Measurements from ENCODE around the gene DPM1.

DPM1 gene

GRCh38 chr20:50913690-50914375, 44.5 kb downstream of the DPM1 start:
- H3K27ac ChIP-seq (ENCODE audit: low read length, poor library complexity, severe bottlenecking) = no peak overlapping the region
- H2BK15ac ChIP-seq (ENCODE audit: low read depth, poor library complexity, severe bottlenecking) = no peak overlapping the region
- H3K14ac ChIP-seq (ENCODE audit: low read length in 2 of 2) = no peak overlapping the region
- no peak overlapping the region for H4K8ac ChIP-seq (ENCODE audit: low read length)
- H3K9ac ChIP-seq (ENCODE audit: low read length) = no peak overlapping the region
- no peaks in the 10 kb centered on the region for H3K36me3 ChIP-seq (ENCODE audit: control insufficient read depth in 1 of 2, insufficient read depth in 2 of 2, low read depth in 1 of 2, low read length in 2 of 2)
- DNase-seq = peak; percentile 68
- no peak overlapping the region for H3K18ac ChIP-seq (ENCODE audit: low read depth in 1 of 2, low read length in 2 of 2)
- no peak overlapping the region for H2BK5ac ChIP-seq (ENCODE audit: low read depth, low read length, poor library complexity, severe bottlenecking)
- H4K91ac ChIP-seq (ENCODE audit: low read length) = no peak overlapping the region
- no peak overlapping the region for H3K4me2 ChIP-seq (ENCODE audit: low read length, poor library complexity, severe bottlenecking)
- H3K79me1 ChIP-seq (replicated peaks; ENCODE audit: low read length, poor library complexity, severe bottlenecking) = no peaks in the 10 kb centered on the region
- H3K9me3 ChIP-seq (ENCODE audit: control insufficient read depth, low read length) = no peaks in the 10 kb centered on the region
- no peaks in the 10 kb centered on the region for H3K27me3 ChIP-seq (ENCODE audit: control insufficient read depth in 1 of 2, insufficient read depth in 1 of 2, low read length in 2 of 2)
- H2BK12ac ChIP-seq (ENCODE audit: low read length in 2 of 2) = no peak overlapping the region
- peak overlapping the region in 1 of 2 experiments; percentile 9 for H3K4me3 ChIP-seq (ENCODE audit: insufficient read depth in 1 of 2, low read depth in 1 of 2, low read length in 2 of 2)
- no peak overlapping the region for H2BK120ac ChIP-seq (ENCODE audit: low read depth, low read length)
- H3K4ac ChIP-seq (ENCODE audit: low read depth in 1 of 2, low read length in 2 of 2) = no peak overlapping the region
- H3K4me1 ChIP-seq (ENCODE audit: control insufficient read depth, insufficient read depth, low read depth, low read length) = peaks cover 8% of the 10 kb centered on the region
- H3K23ac ChIP-seq (ENCODE audit: low read length in 2 of 2) = no peak overlapping the region
- H2AK5ac ChIP-seq (ENCODE audit: low read length, severe bottlenecking) = no peak overlapping the region
- WGBS = 96% methylated on average over 2 of the region's 2 CpGs
- no peak overlapping the region for H2AFZ ChIP-seq (ENCODE audit: low read depth, low read length)

DNA sequence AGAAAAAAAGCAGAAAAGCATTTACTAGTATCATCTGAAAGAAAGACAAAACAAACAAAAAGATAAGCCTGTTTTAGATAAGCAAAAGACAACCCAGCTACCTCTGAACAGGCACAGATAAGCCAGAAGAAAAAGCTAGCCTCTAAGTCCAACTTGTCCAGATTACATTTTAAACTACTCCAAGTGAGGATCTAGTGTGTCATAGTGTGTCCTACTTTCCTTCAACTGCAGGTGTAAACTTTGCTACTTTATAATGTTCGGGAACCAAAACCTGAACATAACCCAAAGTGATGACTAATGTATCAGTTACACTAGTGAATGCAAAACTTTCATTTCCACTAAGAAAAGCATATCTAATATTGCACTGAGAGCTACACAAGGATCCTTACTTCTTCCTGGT, 46.6 kb downstream of the DPM1 start:
- Histone ChIP-seq H4K8ac (ENCODE audit: low read length) (no peak overlapping the region), H3K79me1 (replicated peaks; ENCODE audit: low read length, poor library complexity, severe bottlenecking) (no peaks in the 10 kb centered on the region), H2BK5ac (ENCODE audit: low read depth, low read length, poor library complexity, severe bottlenecking) (no peak overlapping the region), H4K91ac (ENCODE audit: low read length) (no peak overlapping the region), H2BK12ac (ENCODE audit: low read length in 2 of 2) (no peak overlapping the region), H2BK15ac (ENCODE audit: low read depth, poor library complexity, severe bottlenecking) (no peak overlapping the region), H3K4me3 (ENCODE audit: insufficient read depth in 1 of 2, low read depth in 1 of 2, low read length in 2 of 2) (peak overlapping the region in 1 of 2 experiments; percentile 30), H3K18ac (ENCODE audit: low read depth in 1 of 2, low read length in 2 of 2) (no peak overlapping the region), H3K9ac (ENCODE audit: low read length) (no peak overlapping the region), H2AK5ac (ENCODE audit: low read length, severe bottlenecking) (no peak overlapping the region), H2BK120ac (ENCODE audit: low read depth, low read length) (no peak overlapping the region), H3K4ac (ENCODE audit: low read depth in 1 of 2, low read length in 2 of 2) (no peak overlapping the region), H3K4me2 (ENCODE audit: low read length, poor library complexity, severe bottlenecking) (no peak overlapping the region), H3K9me3 (ENCODE audit: control insufficient read depth, low read length) (no peaks in the 10 kb centered on the region), H3K14ac (ENCODE audit: low read length in 2 of 2) (no peak overlapping the region), H3K27ac (ENCODE audit: low read length, poor library complexity, severe bottlenecking) (no peak overlapping the region), H3K4me1 (ENCODE audit: control insufficient read depth, insufficient read depth, low read depth, low read length) (peaks cover 8% of the 10 kb centered on the region), H2AFZ (ENCODE audit: low read depth, low read length) (no peak overlapping the region), H3K23ac (ENCODE audit: low read length in 2 of 2) (no peak overlapping the region), H3K27me3 (ENCODE audit: control insufficient read depth in 1 of 2, insufficient read depth in 1 of 2, low read length in 2 of 2) (no peaks in the 10 kb centered on the region), H3K36me3 (ENCODE audit: control insufficient read depth in 1 of 2, insufficient read depth in 2 of 2, low read depth in 1 of 2, low read length in 2 of 2) (peaks cover 0 to 7% of the 10 kb centered on the region in 2 experiments)
- WGBS = 97% methylated on average over 1 of the region's 1 CpG
- DNase-seq = no peak

DNA sequence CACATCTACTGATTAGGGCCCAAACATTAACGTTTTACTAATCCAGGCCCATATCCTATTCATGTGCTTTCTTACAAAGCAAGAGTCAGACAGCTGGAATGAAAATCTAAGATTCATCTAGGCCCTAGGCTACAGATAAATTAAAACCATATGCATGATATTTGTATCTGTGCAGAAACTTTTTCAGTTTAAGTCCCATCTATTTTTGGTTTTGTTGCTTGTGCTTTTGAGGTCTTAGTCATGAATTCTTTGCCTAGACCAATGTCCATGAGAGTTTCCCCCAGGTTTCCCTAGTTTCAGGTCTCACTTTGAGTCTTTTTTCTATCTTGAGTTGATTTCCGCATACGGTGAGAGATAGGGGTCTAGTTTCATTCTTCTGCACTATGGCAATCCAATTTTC, 47.3 kb downstream of the DPM1 start:
- H3K18ac ChIP-seq (ENCODE audit: low read depth in 1 of 2, low read length in 2 of 2) = no peak overlapping the region
- no peak overlapping the region for H2BK15ac ChIP-seq (ENCODE audit: low read depth, poor library complexity, severe bottlenecking)
- no peak overlapping the region for H3K23ac ChIP-seq (ENCODE audit: low read length in 2 of 2)
- H3K4me2 ChIP-seq (ENCODE audit: low read length, poor library complexity, severe bottlenecking) = no peak overlapping the region
- H4K8ac ChIP-seq (ENCODE audit: low read length) = no peak overlapping the region
- H3K36me3 ChIP-seq (ENCODE audit: control insufficient read depth in 1 of 2, insufficient read depth in 2 of 2, low read depth in 1 of 2, low read length in 2 of 2) = peaks cover 0 to 7% of the 10 kb centered on the region in 2 experiments
- no peak overlapping the region for H4K91ac ChIP-seq (ENCODE audit: low read length)
- H2AFZ ChIP-seq (ENCODE audit: low read depth, low read length) = no peak overlapping the region
- no peak overlapping the region for H3K14ac ChIP-seq (ENCODE audit: low read length in 2 of 2)
- WGBS = 100% methylated on average over 1 of the region's 3 CpGs
- no peak for DNase-seq
- peak overlapping the region in 1 of 2 experiments; percentile 41 for H3K4me3 ChIP-seq (ENCODE audit: insufficient read depth in 1 of 2, low read depth in 1 of 2, low read length in 2 of 2)
- H3K79me1 ChIP-seq (replicated peaks; ENCODE audit: low read length, poor library complexity, severe bottlenecking) = no peaks in the 10 kb centered on the region
- H3K27me3 ChIP-seq (ENCODE audit: control insufficient read depth in 1 of 2, insufficient read depth in 1 of 2, low read length in 2 of 2) = no peaks in the 10 kb centered on the region
- H3K4ac ChIP-seq (ENCODE audit: low read depth in 1 of 2, low read length in 2 of 2) = no peak overlapping the region
- H3K4me1 ChIP-seq (ENCODE audit: control insufficient read depth, insufficient read depth, low read depth, low read length) = peaks cover 8% of the 10 kb centered on the region
- H2BK120ac ChIP-seq (ENCODE audit: low read depth, low read length) = no peak overlapping the region
- H2AK5ac ChIP-seq (ENCODE audit: low read length, severe bottlenecking) = no peak overlapping the region
- H2BK5ac ChIP-seq (ENCODE audit: low read depth, low read length, poor library complexity, severe bottlenecking) = no peak overlapping the region
- H2BK12ac ChIP-seq (ENCODE audit: low read length in 2 of 2) = no peak overlapping the region
- H3K9me3 ChIP-seq (ENCODE audit: control insufficient read depth, low read length) = no peaks in the 10 kb centered on the region
- no peak overlapping the region for H3K27ac ChIP-seq (ENCODE audit: low read length, poor library complexity, severe bottlenecking)
- H3K9ac ChIP-seq (ENCODE audit: low read length) = peak overlapping the region; percentile 45

DNA sequence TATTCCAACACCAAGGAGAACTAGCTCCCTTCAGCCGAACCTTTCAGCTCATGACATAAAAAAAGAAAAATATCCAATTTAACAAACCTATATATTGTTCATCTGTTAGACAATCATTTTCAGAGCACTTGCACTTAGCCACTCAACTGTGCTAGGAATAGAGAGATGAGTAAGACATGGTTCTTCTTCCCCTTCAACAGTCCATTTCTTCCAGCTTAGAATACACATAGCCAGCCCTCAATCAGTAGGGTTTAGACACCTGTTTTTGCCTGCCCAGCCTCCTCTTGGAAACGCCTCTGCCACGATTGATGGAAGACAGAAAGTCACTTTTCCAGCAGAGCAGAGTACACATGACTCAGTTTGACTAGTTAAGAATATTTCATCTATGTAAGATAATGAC, 48.9 kb downstream of the DPM1 start:
- Histone ChIP-seq H3K4me3 (ENCODE audit: insufficient read depth in 1 of 2, low read depth in 1 of 2, low read length in 2 of 2) (no peak overlapping the region), H4K91ac (ENCODE audit: low read length) (no peak overlapping the region), H3K9me3 (ENCODE audit: control insufficient read depth, low read length) (no peaks in the 10 kb centered on the region), H3K27ac (ENCODE audit: low read length, poor library complexity, severe bottlenecking) (no peak overlapping the region), H3K23ac (ENCODE audit: low read length in 2 of 2) (no peak overlapping the region), H2BK120ac (ENCODE audit: low read depth, low read length) (no peak overlapping the region), H3K9ac (ENCODE audit: low read length) (no peak overlapping the region), H3K4me1 (ENCODE audit: control insufficient read depth, insufficient read depth, low read depth, low read length) (peaks cover 8% of the 10 kb centered on the region), H2BK12ac (ENCODE audit: low read length in 2 of 2) (no peak overlapping the region), H3K4me2 (ENCODE audit: low read length, poor library complexity, severe bottlenecking) (no peak overlapping the region), H2BK5ac (ENCODE audit: low read depth, low read length, poor library complexity, severe bottlenecking) (no peak overlapping the region), H3K36me3 (ENCODE audit: control insufficient read depth in 1 of 2, insufficient read depth in 2 of 2, low read depth in 1 of 2, low read length in 2 of 2) (peaks cover 0 to 7% of the 10 kb centered on the region in 2 experiments), H2AFZ (ENCODE audit: low read depth, low read length) (no peak overlapping the region), H3K79me1 (replicated peaks; ENCODE audit: low read length, poor library complexity, severe bottlenecking) (no peaks in the 10 kb centered on the region), H3K18ac (ENCODE audit: low read depth in 1 of 2, low read length in 2 of 2) (no peak overlapping the region), H3K4ac (ENCODE audit: low read depth in 1 of 2, low read length in 2 of 2) (no peak overlapping the region), H2AK5ac (ENCODE audit: low read length, severe bottlenecking) (no peak overlapping the region), H4K8ac (ENCODE audit: low read length) (no peak overlapping the region), H2BK15ac (ENCODE audit: low read depth, poor library complexity, severe bottlenecking) (no peak overlapping the region), H3K27me3 (ENCODE audit: control insufficient read depth in 1 of 2, insufficient read depth in 1 of 2, low read length in 2 of 2) (no peaks in the 10 kb centered on the region), H3K14ac (ENCODE audit: low read length in 2 of 2) (no peak overlapping the region)
- DNase-seq = no peak
- WGBS = 93% methylated on average over 3 of the region's 3 CpGs
